HEK293T (cell line): ENCODE data around the gene B2M.

ENCODE experiments used
- CTBP1 ChIP-seq: fragments of 450-650 bp; IDR thresholded peaks from 2 replicates; pipeline ENCODE4 v1.6.1; 2016; ENCODE audit warnings: borderline replicate concordance
- L3MBTL2 ChIP-seq: fragments of 450-650 bp; conservative IDR thresholded peaks from 2 replicates; pipeline ENCODE4 v1.6.1; 2016; ENCODE audit warnings: mild to moderate bottlenecking

GRCh38 chr15:44667039-44667360 is 44.3 kb upstream of the B2M start:
- TF ChIP-seq CTBP1 (no peak), L3MBTL2 (no peak)
